HEK293 (cell line): ENCODE measurements around the gene MARK4.

Source experiments
- EGR2 ChIP-seq: fragments of 450-650 bp; formaldehyde crosslinking; IDR thresholded peaks from 2 replicates; pipeline ENCODE4 v1.5.1; 2016; ENCODE audit warnings: low read depth, missing biosample characterization, missing genetic modification characterization
- ELK4 ChIP-seq: IDR thresholded peaks from 2 replicates; pipeline ENCODE4 v1.6.1; 2011; ENCODE audit warnings: mild to moderate bottlenecking, low read depth, low read length, borderline replicate concordance
- GLI2 ChIP-seq: fragments of 450-650 bp; formaldehyde crosslinking; IDR thresholded peaks from 2 replicates; pipeline ENCODE4; 2017; ENCODE audit warnings: missing biosample characterization, missing genetic modification characterization, low read depth, borderline replicate concordance
- GLIS1 ChIP-seq: fragments of 450-650 bp; formaldehyde crosslinking; IDR thresholded peaks from 2 replicates; pipeline ENCODE4 v1.5.1; 2016; ENCODE audit warnings: missing biosample characterization, missing genetic modification characterization
- GLIS2 ChIP-seq: fragments of 450-650 bp; formaldehyde crosslinking; IDR thresholded peaks from 2 replicates; pipeline ENCODE4 v1.5.1; 2016; ENCODE audit warnings: missing biosample characterization, missing genetic modification characterization
- HIC1 ChIP-seq: fragments of 450-650 bp; formaldehyde crosslinking; IDR thresholded peaks from 2 replicates; pipeline ENCODE4 v1.5.1; 2016; ENCODE audit warnings: missing biosample characterization, missing genetic modification characterization
- HOXD13 ChIP-seq: sonication (generic); formaldehyde crosslinking; IDR thresholded peaks from 2 replicates; pipeline ENCODE4 v1.8.0; 2022; ENCODE audit warnings: missing genetic modification reagents, borderline replicate concordance
- OSR2 ChIP-seq: fragments of 450-650 bp; formaldehyde crosslinking; IDR thresholded peaks from 2 replicates; pipeline ENCODE4 v1.5.1; 2016; ENCODE audit warnings: missing biosample characterization, missing genetic modification characterization
- RBAK ChIP-seq: fragments of 450-650 bp; formaldehyde crosslinking; IDR thresholded peaks from 2 replicates; pipeline ENCODE4 v1.5.1; 2016; ENCODE audit warnings: missing biosample characterization, missing genetic modification characterization
- ZBTB17 ChIP-seq: fragments of 450-650 bp; formaldehyde crosslinking; IDR thresholded peaks from 2 replicates; pipeline ENCODE4 v1.5.1; 2016; ENCODE audit warnings: missing biosample characterization, missing genetic modification characterization
- ZEB2 ChIP-seq: fragments of 450-650 bp; formaldehyde crosslinking; IDR thresholded peaks from 2 replicates; pipeline ENCODE4 v1.5.1; 2016; ENCODE audit warnings: missing biosample characterization, missing genetic modification characterization
- ZFHX2 ChIP-seq: fragments of 450-650 bp; formaldehyde crosslinking; conservative IDR thresholded peaks from 2 replicates; pipeline ENCODE4 v1.5.1; 2016; ENCODE audit warnings: missing biosample characterization, missing genetic modification characterization
- ZFP37 ChIP-seq: fragments of 450-650 bp; formaldehyde crosslinking; IDR thresholded peaks from 2 replicates; pipeline ENCODE4 v1.5.1; 2016; ENCODE audit warnings: missing biosample characterization, missing genetic modification characterization
- ZFP69B ChIP-seq: fragments of 450-650 bp; formaldehyde crosslinking; IDR thresholded peaks from 2 replicates; pipeline ENCODE4 v1.5.1; 2016; ENCODE audit warnings: missing biosample characterization, missing genetic modification characterization
- ZNF140 ChIP-seq: fragments of 450-650 bp; formaldehyde crosslinking; IDR thresholded peaks from 2 replicates; pipeline ENCODE4 v1.5.1; 2016; ENCODE audit warnings: missing biosample characterization, missing genetic modification characterization
- ZNF280C ChIP-seq: fragments of 450-650 bp; formaldehyde crosslinking; IDR thresholded peaks from 2 replicates; pipeline ENCODE4 v1.5.1; 2016; ENCODE audit warnings: missing biosample characterization, missing genetic modification characterization
- ZNF521 ChIP-seq: fragments of 450-650 bp; formaldehyde crosslinking; IDR thresholded peaks from 2 replicates; pipeline ENCODE4 v1.5.1; 2017; ENCODE audit warnings: missing biosample characterization, mild to moderate bottlenecking, missing genetic modification characterization
- ZNF529 ChIP-seq: fragments of 450-650 bp; formaldehyde crosslinking; IDR thresholded peaks from 2 replicates; pipeline ENCODE4 v1.5.1; 2017; ENCODE audit warnings: missing genetic modification characterization, missing biosample characterization; ENCODE audit not compliant: insufficient replicate concordance
- ZNF548 ChIP-seq: fragments of 450-650 bp; formaldehyde crosslinking; IDR thresholded peaks from 2 replicates; pipeline ENCODE4 v1.5.1; 2016; ENCODE audit warnings: missing biosample characterization, missing genetic modification characterization
- ZNF639 ChIP-seq: fragments of 450-650 bp; formaldehyde crosslinking; IDR thresholded peaks from 2 replicates; pipeline ENCODE4 v1.5.1; 2016; ENCODE audit warnings: missing biosample characterization, missing genetic modification characterization
- ZSCAN4 ChIP-seq: fragments of 450-650 bp; formaldehyde crosslinking; IDR thresholded peaks from 2 replicates; pipeline ENCODE4 v1.5.1; 2017; ENCODE audit warnings: missing biosample characterization, missing genetic modification characterization
- TF ChIP-seq, protein P1 (sequence below): fragments of 450-650 bp; formaldehyde crosslinking; IDR thresholded peaks from 2 replicates; pipeline ENCODE4 v1.5.1; 2017; ENCODE audit warnings: missing biosample characterization, missing genetic modification characterization
- TF ChIP-seq, protein P2 (sequence below): fragments of 450-650 bp; formaldehyde crosslinking; IDR thresholded peaks from 2 replicates; pipeline ENCODE4 v1.5.1; 2017; ENCODE audit warnings: missing biosample characterization, mild to moderate bottlenecking, missing genetic modification characterization, moderate library complexity
- TF ChIP-seq, protein P3 (sequence below): fragments of 450-650 bp; formaldehyde crosslinking; IDR thresholded peaks from 2 replicates; pipeline ENCODE4 v1.5.1; 2016; ENCODE audit warnings: missing biosample characterization, missing genetic modification characterization
- TF ChIP-seq, protein P4 (sequence below): fragments of 450-650 bp; formaldehyde crosslinking; IDR thresholded peaks from 2 replicates; pipeline ENCODE4 v1.5.1; 2016; ENCODE audit warnings: missing biosample characterization, missing genetic modification characterization

MARK4 gene

DNA sequence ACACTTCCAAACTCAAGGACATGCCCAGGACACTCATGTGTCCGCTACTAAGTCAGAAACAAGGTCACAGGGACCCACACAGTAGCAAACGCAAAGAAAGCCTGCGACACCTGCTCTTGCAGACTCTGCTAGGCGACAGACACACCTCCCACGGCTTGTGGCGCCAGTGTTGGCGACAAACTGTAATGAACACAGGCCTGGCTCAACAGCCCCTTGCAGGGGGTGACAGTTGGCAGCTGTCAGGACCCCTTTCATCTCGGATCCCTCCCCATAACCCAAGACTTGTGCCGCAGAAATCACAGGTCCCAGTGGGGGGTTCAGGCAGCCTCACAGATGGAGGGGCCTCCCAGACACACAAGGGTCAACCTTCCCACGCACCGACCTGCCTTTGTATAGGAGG, 71.2 kb downstream of the MARK4 start (continued):
- TF ChIP-seq, protein P1, sequence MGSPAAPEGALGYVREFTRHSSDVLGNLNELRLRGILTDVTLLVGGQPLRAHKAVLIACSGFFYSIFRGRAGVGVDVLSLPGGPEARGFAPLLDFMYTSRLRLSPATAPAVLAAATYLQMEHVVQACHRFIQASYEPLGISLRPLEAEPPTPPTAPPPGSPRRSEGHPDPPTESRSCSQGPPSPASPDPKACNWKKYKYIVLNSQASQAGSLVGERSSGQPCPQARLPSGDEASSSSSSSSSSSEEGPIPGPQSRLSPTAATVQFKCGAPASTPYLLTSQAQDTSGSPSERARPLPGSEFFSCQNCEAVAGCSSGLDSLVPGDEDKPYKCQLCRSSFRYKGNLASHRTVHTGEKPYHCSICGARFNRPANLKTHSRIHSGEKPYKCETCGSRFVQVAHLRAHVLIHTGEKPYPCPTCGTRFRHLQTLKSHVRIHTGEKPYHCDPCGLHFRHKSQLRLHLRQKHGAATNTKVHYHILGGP (tag by site-specific recombination), result no peak
- TF ChIP-seq ZFP69B (no peak), ZNF280C (tag by site-specific recombination) (no peak), ZFHX2 (tag by site-specific recombination) (peak; percentile 55), GLIS2 (tag by site-specific recombination) (0 out of 2 replicates have a peak, but pooled peaks have one; percentile 22), EGR2 (tag by site-specific recombination) (peak; percentile 19; the same call in 1 of the 2 replicates), ZNF548 (tag by site-specific recombination) (no peak), ZNF140 (no peak), GLIS1 (tag by site-specific recombination) (peak; percentile 95), HOXD13 (CRISPR knock-in tag) (no peak), ZNF639 (tag by site-specific recombination) (no peak), ZFP37 (tag by site-specific recombination) (no peak), ZBTB17 (tag by site-specific recombination) (peak; percentile 48; the same call in 1 of the 2 replicates), GLI2 (tag by site-specific recombination) (no peak), ZEB2 (no peak), ELK4 (no peak), RBAK (tag by site-specific recombination) (no peak), OSR2 (tag by site-specific recombination) (no peak), ZSCAN4 (tag by site-specific recombination) (no peak), ZNF521 (tag by site-specific recombination) (no peak), ZNF529 (tag by site-specific recombination) (no peak), HIC1 (tag by site-specific recombination) (no peak)
- TF ChIP-seq, protein P2, sequence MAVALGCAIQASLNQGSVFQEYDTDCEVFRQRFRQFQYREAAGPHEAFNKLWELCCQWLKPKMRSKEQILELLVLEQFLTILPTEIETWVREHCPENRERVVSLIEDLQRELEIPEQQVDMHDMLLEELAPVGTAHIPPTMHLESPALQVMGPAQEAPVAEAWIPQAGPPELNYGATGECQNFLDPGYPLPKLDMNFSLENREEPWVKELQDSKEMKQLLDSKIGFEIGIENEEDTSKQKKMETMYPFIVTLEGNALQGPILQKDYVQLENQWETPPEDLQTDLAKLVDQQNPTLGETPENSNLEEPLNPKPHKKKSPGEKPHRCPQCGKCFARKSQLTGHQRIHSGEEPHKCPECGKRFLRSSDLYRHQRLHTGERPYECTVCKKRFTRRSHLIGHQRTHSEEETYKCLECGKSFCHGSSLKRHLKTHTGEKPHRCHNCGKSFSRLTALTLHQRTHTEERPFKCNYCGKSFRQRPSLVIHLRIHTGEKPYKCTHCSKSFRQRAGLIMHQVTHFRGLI (tag by site-specific recombination), result no peak
- TF ChIP-seq, protein P3, sequence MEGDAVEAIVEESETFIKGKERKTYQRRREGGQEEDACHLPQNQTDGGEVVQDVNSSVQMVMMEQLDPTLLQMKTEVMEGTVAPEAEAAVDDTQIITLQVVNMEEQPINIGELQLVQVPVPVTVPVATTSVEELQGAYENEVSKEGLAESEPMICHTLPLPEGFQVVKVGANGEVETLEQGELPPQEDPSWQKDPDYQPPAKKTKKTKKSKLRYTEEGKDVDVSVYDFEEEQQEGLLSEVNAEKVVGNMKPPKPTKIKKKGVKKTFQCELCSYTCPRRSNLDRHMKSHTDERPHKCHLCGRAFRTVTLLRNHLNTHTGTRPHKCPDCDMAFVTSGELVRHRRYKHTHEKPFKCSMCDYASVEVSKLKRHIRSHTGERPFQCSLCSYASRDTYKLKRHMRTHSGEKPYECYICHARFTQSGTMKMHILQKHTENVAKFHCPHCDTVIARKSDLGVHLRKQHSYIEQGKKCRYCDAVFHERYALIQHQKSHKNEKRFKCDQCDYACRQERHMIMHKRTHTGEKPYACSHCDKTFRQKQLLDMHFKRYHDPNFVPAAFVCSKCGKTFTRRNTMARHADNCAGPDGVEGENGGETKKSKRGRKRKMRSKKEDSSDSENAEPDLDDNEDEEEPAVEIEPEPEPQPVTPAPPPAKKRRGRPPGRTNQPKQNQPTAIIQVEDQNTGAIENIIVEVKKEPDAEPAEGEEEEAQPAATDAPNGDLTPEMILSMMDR, result no peak
- TF ChIP-seq, protein P4, sequence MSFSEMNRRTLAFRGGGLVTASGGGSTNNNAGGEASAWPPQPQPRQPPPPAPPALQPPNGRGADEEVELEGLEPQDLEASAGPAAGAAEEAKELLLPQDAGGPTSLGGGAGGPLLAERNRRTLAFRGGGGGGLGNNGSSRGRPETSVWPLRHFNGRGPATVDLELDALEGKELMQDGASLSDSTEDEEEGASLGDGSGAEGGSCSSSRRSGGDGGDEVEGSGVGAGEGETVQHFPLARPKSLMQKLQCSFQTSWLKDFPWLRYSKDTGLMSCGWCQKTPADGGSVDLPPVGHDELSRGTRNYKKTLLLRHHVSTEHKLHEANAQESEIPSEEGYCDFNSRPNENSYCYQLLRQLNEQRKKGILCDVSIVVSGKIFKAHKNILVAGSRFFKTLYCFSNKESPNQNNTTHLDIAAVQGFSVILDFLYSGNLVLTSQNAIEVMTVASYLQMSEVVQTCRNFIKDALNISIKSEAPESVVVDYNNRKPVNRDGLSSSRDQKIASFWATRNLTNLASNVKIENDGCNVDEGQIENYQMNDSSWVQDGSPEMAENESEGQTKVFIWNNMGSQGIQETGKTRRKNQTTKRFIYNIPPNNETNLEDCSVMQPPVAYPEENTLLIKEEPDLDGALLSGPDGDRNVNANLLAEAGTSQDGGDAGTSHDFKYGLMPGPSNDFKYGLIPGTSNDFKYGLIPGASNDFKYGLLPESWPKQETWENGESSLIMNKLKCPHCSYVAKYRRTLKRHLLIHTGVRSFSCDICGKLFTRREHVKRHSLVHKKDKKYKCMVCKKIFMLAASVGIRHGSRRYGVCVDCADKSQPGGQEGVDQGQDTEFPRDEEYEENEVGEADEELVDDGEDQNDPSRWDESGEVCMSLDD (tag by site-specific recombination), result no peak
